Ovary (tissue), 9 donors: ENCODE measurements around the gene ZNF17. TPM values are rescaled to one million over a fixed set of nuclear protein-coding genes. Genes with fewer than 3 reads are reported as not detected.
A peak's percentile ranks its signal among the peaks of the same experiment; 100 is the strongest.

Experiments
- DNase-seq, 5 donors: peaks; one replicate each; pipeline ENCODE4 v3.0.0-alpha.2; 2019 to 2020
- H3K27ac ChIP-seq, 2 donors: fragments of 200-600 bp; one replicate each; pipeline versions ENCODE4 v1.5.1 to v1.8.0; 2019 to 2022
- H3K27me3 ChIP-seq: fragments of 200-600 bp; one replicate; pipeline ENCODE4 v1.8.0; 2022
- H3K36me3 ChIP-seq: fragments of 200-600 bp; sonication (generic); one replicate; pipeline ENCODE4 v1.5.1; 2019
- H3K4me1 ChIP-seq: one replicate; pipeline ENCODE4 v1.8.1; 2013; ENCODE audit warnings: mild to moderate bottlenecking, moderate library complexity; ENCODE audit not compliant: insufficient read depth
- H3K4me3 ChIP-seq: fragments of 200-600 bp; sonication (generic); one replicate; pipeline ENCODE4 v1.5.1; 2017
- H3K9me3 ChIP-seq, 2 donors: fragments of 200-600 bp in 1 of 2; sonication (generic) in 1 of 2; one replicate each; pipeline versions ENCODE4 v1.5.1 to v1.8.1; 2013 to 2019; ENCODE audit warnings: mild to moderate bottlenecking in 1 of 2, moderate library complexity in 1 of 2
- CTCF ChIP-seq, 3 donors: fragments of 450-650 bp in 2 of 3; fragments of 200-600 bp in 1 of 3; IDR thresholded peaks; one replicate each; pipeline versions ENCODE4 v1.5.1 to v1.8.0; 2016 to 2022; ENCODE audit warnings: antibody characterized with exemption in 3 of 3, mild to moderate bottlenecking in 1 of 3
- EP300 ChIP-seq: sonication (generic); formaldehyde crosslinking; IDR thresholded peaks from one replicate; pipeline ENCODE4 v1.6.1; 2017; ENCODE audit warnings: antibody characterized with exemption
- POLR2A ChIP-seq: fragments of 450-650 bp; IDR thresholded peaks from one replicate; pipeline ENCODE4 v1.6.1; 2017; ENCODE audit warnings: antibody characterized with exemption, mild to moderate bottlenecking, moderate library complexity
- WGBS, 3 donors: extraction: QIAGEN DNeasy Blood & Tissue Kit in 1 of 3; methylation state at CpG; one replicate each; pipeline versions ENCODE4 v1.1.5 to v1.1.7; 2013 to 2017; 5-methylcytosine and 5-hydroxymethylcytosine counted together
- intact Hi-C, 4 donors: fragments of 100-400 bp; cut with DNase I; formaldehyde crosslinking; loops; one replicate each; pipeline versions ENCODE4 v1.11.0 to v1.15.1; 2022 to 2023
- polyA plus RNA-seq, 2 donors: library from polyadenylated mRNA; stranded (reverse); fragments of 200-250 nt in 1 of 2; fragments of 350-450 nt in 1 of 2; fragmentation: Illumina TruSeq in 1 of 2; extraction: RNeasy Lipid Tissue Mini Kit (QIAGEN cat#74804) in 1 of 2; gene quantifications; one replicate each; pipeline ENCODE4 v1.2.3, GENCODE V29; 2013 to 2014
- total RNA-seq, 7 donors: library from RNA; depleted of rRNA in 2 of 7; stranded (reverse); fragments of >200 nt in 2 of 7; fragmentation: NEBNext Ultra II Directional in 3 of 7; extraction: Animal tissue kit (Norgen Biotek cat#: 25700) in 3 of 7; gene quantifications; one replicate each; pipeline versions ENCODE4 v1.1.0 to v1.2.4, GENCODE V29; 2016 to 2023
- donor health status: DM: no; HTN: no; CAD: no; lungs with moderate emphysema.
- donor health status: DM: no; HTN: no; CAD: no.
- donor health status: Bipolar disorder and iron deficiency.
- donor health status: DM: yes; HTN: yes; CAD: no.
- donor health status: DM: no; HTN: no; CAD: no.
- donor health status: DM: yes; HTN: yes; CAD: no.

Gene ZNF17
- total and polyA plus RNA-seq, 9 donors: 5.4 to 22.4 (median 14.7) TPM

- 1% methylated on average over 41 to 50 of the region's 50 CpGs for WGBS, 3 donors
- intact Hi-C loops: no loop called here
Observed at GRCh38 chr19:57389730-57390598, 21.0 kb upstream of the ZNF17 start, which contains the start of gene ZNF548. ZNF548 (plus strand) TSS chr19:57389854; CDS start chr19:57390100, 246 bp downstream.

DNA sequence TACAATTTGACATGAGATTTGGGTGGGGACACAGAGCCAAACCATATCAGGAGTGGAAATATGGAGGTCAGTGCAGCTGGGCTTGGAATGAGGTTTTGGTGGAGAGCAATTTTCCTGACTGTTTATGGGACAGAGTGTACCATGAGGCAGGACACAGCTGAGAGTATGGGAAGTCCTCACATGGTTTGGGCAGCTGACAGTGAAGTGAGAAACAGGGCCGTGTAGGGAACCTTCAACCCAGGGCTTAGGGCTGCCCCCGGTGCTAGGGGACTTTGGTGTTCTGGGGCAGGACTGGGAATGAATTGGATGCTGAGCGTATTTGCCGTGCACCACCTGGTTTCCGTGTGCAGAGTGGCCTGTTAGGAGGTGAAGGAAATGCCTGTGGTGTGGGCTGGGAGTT, 15.3 kb upstream of the ZNF17 start:
- DNase-seq: no peak
- H3K9me3 ChIP-seq: peaks cover 12 to 62% of the 10 kb centered on the region in 2 donors
- no peak overlapping the region for H3K27ac ChIP-seq
- TF ChIP-seq POLR2A (no peak), EP300 (no peak), CTCF (IDR thresholded peaks at IDR 0.05) (no peak)
- peaks cover 3% of the 10 kb centered on the region for H3K36me3 ChIP-seq
- no peaks in the 10 kb centered on the region for H3K27me3 ChIP-seq
- intact Hi-C loops: no loop called here
- H3K4me1 ChIP-seq: peaks cover under 1% of the 10 kb centered on the region
- 89 to 93% (median 91%) methylated on average over 5 of the region's 5 CpGs for WGBS, 3 donors
- H3K4me3 ChIP-seq: no peak overlapping the region

More at GRCh38 chr19:57389730-57390598, 21.0 kb upstream of the ZNF17 start, which contains the start of gene ZNF548:
- H3K36me3 ChIP-seq: no peaks in the 10 kb centered on the region
- peak within 1 kb of the TSS; percentile 49 for H3K4me3 ChIP-seq
- no peaks in the 10 kb centered on the region for H3K27me3 ChIP-seq
- peaks cover 3 to 15% of the 10 kb centered on the region in 2 donors for H3K9me3 ChIP-seq
- peaks cover 5% of the 10 kb centered on the region for H3K4me1 ChIP-seq
- H3K27ac ChIP-seq: peak within 1 kb of the TSS; percentile 83 to 95
- peak; percentile 66 for TF ChIP-seq POLR2A
- TF ChIP-seq EP300: peak; percentile 38
- TF ChIP-seq CTCF (IDR thresholded peaks at IDR 0.05): peak in 2 of 3 donors; percentile 54 to 64
- peak; percentile 93 to 97 (median 96) for DNase-seq

GRCh38 chr19:57398868-57399267, 12.1 kb upstream of the ZNF17 start:
- TF ChIP-seq EP300 (no peak), POLR2A (no peak), CTCF (IDR thresholded peaks at IDR 0.05) (no peak)
- DNase-seq: no peak
- no peaks in the 10 kb centered on the region for H3K4me1 ChIP-seq
- H3K4me3 ChIP-seq: no peak overlapping the region
- H3K9me3 ChIP-seq: peaks cover 10 to 81% of the 10 kb centered on the region in 2 donors
- WGBS, 3 donors: 96 to 98% (median 98%) methylated on average over 5 of the region's 5 CpGs
- intact Hi-C loops: no loop called here
- H3K36me3 ChIP-seq: peaks cover 3% of the 10 kb centered on the region
- no peaks in the 10 kb centered on the region for H3K27me3 ChIP-seq
- no peak overlapping the region for H3K27ac ChIP-seq

- intact Hi-C loops: no loop called here
- TF ChIP-seq CTCF (IDR thresholded peaks at IDR 0.05): no peak
- no peak for TF ChIP-seq EP300
- no peak for TF ChIP-seq POLR2A
- H3K36me3 ChIP-seq: no peaks in the 10 kb centered on the region
Observed at GRCh38 chr19:57403737-57404563, 7.0 kb upstream of the ZNF17 start.

More at GRCh38 chr19:57403737-57404563, 7.0 kb upstream of the ZNF17 start:
- H3K4me3 ChIP-seq: no peak overlapping the region
- H3K4me1 ChIP-seq: no peaks in the 10 kb centered on the region
- H3K9me3 ChIP-seq: peaks cover 0 to 35% of the 10 kb centered on the region in 2 donors
- no peak overlapping the region for H3K27ac ChIP-seq
- no peaks in the 10 kb centered on the region for H3K27me3 ChIP-seq
- DNase-seq: no peak
- 92 to 95% (median 93%) methylated on average over 9 of the region's 9 CpGs for WGBS, 3 donors
